Measurements from ENCODE around the gene VEPH1. TPM values are rescaled to one million over a fixed set of nuclear protein-coding genes. Genes with fewer than 3 reads are reported as not detected.
"Not testable (repeated sequence)": the region's sequence is repeated elsewhere in the genome, so short reads cannot be mapped to it uniquely, and the experiment has no call there.

Gene VEPH1
- total RNA-seq, 1 experiment from 2014 or later, result 0.32 TPM

- TF ChIP-seq EZH2 (IDR thresholded peaks at IDR 0.05; ENCODE audit: borderline replicate concordance, low read depth, low read length, poor library complexity, severe bottlenecking), result no peak
- TF ChIP-seq, protein P1, sequence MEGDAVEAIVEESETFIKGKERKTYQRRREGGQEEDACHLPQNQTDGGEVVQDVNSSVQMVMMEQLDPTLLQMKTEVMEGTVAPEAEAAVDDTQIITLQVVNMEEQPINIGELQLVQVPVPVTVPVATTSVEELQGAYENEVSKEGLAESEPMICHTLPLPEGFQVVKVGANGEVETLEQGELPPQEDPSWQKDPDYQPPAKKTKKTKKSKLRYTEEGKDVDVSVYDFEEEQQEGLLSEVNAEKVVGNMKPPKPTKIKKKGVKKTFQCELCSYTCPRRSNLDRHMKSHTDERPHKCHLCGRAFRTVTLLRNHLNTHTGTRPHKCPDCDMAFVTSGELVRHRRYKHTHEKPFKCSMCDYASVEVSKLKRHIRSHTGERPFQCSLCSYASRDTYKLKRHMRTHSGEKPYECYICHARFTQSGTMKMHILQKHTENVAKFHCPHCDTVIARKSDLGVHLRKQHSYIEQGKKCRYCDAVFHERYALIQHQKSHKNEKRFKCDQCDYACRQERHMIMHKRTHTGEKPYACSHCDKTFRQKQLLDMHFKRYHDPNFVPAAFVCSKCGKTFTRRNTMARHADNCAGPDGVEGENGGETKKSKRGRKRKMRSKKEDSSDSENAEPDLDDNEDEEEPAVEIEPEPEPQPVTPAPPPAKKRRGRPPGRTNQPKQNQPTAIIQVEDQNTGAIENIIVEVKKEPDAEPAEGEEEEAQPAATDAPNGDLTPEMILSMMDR (conservative IDR thresholded peaks at IDR 0.05; ENCODE audit: low read depth, low read length), result no peak
- no peaks in the 10 kb centered on the region for H3K27me3 ChIP-seq (replicated peaks; ENCODE audit: insufficient read depth, low read depth, low read length, poor library complexity)
- no peaks in the 10 kb centered on the region for H3K4me1 ChIP-seq (ENCODE audit: insufficient read depth, low read length, poor library complexity, severe bottlenecking)
- ChIA-PET CTCF (no interaction called here), POLR2A (ENCODE audit: low non-redundant PET) (no interaction called here)
- no peak overlapping the region for H3K4me3 ChIP-seq (ENCODE audit: low read depth, low read length, poor library complexity, severe bottlenecking)
- BruUV-seq (replicated peaks), result no TSS peak
- DNase-seq (ENCODE audit: low spot score), result no peak
- no peaks in the 10 kb centered on the region for H3K9me3 ChIP-seq (ENCODE audit: low read depth, low read length, poor library complexity, severe bottlenecking)
- intact Hi-C loops (cut with micrococcal nuclease; ENCODE audit: unreplicated experiment), result no loop called here
- no peak overlapping the region for H3K27ac ChIP-seq (ENCODE audit: low read depth, low read length, poor library complexity, severe bottlenecking)
- no peaks in the 10 kb centered on the region for H3K36me3 ChIP-seq (ENCODE audit: insufficient read depth, low read length, poor library complexity, severe bottlenecking)
Observed at GRCh38 chr3:157327837-157328236, 175.4 kb downstream of the VEPH1 start.

- H3K27me3 ChIP-seq (replicated peaks; ENCODE audit: insufficient read depth, low read depth, low read length, poor library complexity), result no peaks in the 10 kb centered on the region
- TF ChIP-seq, protein P1 (conservative IDR thresholded peaks at IDR 0.05; ENCODE audit: low read depth, low read length), result no peak
- no peak for TF ChIP-seq EZH2 (IDR thresholded peaks at IDR 0.05; ENCODE audit: borderline replicate concordance, low read depth, low read length, poor library complexity, severe bottlenecking)
- no peaks in the 10 kb centered on the region for H3K9me3 ChIP-seq (ENCODE audit: low read depth, low read length, poor library complexity, severe bottlenecking)
- no peak overlapping the region for H3K4me3 ChIP-seq (ENCODE audit: low read depth, low read length, poor library complexity, severe bottlenecking)
- no peaks in the 10 kb centered on the region for H3K4me1 ChIP-seq (ENCODE audit: insufficient read depth, low read length, poor library complexity, severe bottlenecking)
- POLR2A ChIA-PET (ENCODE audit: low non-redundant PET), result no interaction called here
- no peaks in the 10 kb centered on the region for H3K36me3 ChIP-seq (ENCODE audit: insufficient read depth, low read length, poor library complexity, severe bottlenecking)
- no TSS peak for BruUV-seq (replicated peaks)
- CTCF ChIA-PET, result no interaction called here
- intact Hi-C loops (cut with micrococcal nuclease; ENCODE audit: unreplicated experiment), result no loop called here
- no peak overlapping the region for H3K27ac ChIP-seq (ENCODE audit: low read depth, low read length, poor library complexity, severe bottlenecking)
- no peak for DNase-seq (ENCODE audit: low spot score)
Observed at GRCh38 chr3:157327018-157327417, 176.2 kb downstream of the VEPH1 start.

- H3K9me3 ChIP-seq (ENCODE audit: low read depth, low read length, poor library complexity, severe bottlenecking); intact Hi-C loops (cut with micrococcal nuclease; ENCODE audit: unreplicated experiment); H3K27me3 ChIP-seq (replicated peaks; ENCODE audit: insufficient read depth, low read depth, low read length, poor library complexity); H3K27ac ChIP-seq (ENCODE audit: low read depth, low read length, poor library complexity, severe bottlenecking); H3K4me1 ChIP-seq (ENCODE audit: insufficient read depth, low read length, poor library complexity, severe bottlenecking); CTCF ChIA-PET; H3K4me3 ChIP-seq (ENCODE audit: low read depth, low read length, poor library complexity, severe bottlenecking); H3K36me3 ChIP-seq (ENCODE audit: insufficient read depth, low read length, poor library complexity, severe bottlenecking); POLR2A ChIA-PET (ENCODE audit: low non-redundant PET); BruUV-seq (replicated peaks); DNase-seq (ENCODE audit: low spot score): not testable (repeated sequence)
Observed at GRCh38 chr3:157324869-157325268, 178.3 kb downstream of the VEPH1 start.

- BruUV-seq (replicated peaks), result no TSS peak
- POLR2A ChIA-PET (ENCODE audit: low non-redundant PET), result no interaction called here
- H3K9me3 ChIP-seq (ENCODE audit: low read depth, low read length, poor library complexity, severe bottlenecking), result no peaks in the 10 kb centered on the region
- H3K27ac ChIP-seq (ENCODE audit: low read depth, low read length, poor library complexity, severe bottlenecking), result no peak overlapping the region
- H3K4me3 ChIP-seq (ENCODE audit: low read depth, low read length, poor library complexity, severe bottlenecking), result no peak overlapping the region
- no peaks in the 10 kb centered on the region for H3K36me3 ChIP-seq (ENCODE audit: insufficient read depth, low read length, poor library complexity, severe bottlenecking)
- TF ChIP-seq, protein P1 (conservative IDR thresholded peaks at IDR 0.05; ENCODE audit: low read depth, low read length), result no peak
- TF ChIP-seq EZH2 (IDR thresholded peaks at IDR 0.05; ENCODE audit: borderline replicate concordance, low read depth, low read length, poor library complexity, severe bottlenecking), result no peak
- CTCF ChIA-PET, result no interaction called here
- H3K4me1 ChIP-seq (ENCODE audit: insufficient read depth, low read length, poor library complexity, severe bottlenecking), result no peaks in the 10 kb centered on the region
- no peak for DNase-seq (ENCODE audit: low spot score)
- no peaks in the 10 kb centered on the region for H3K27me3 ChIP-seq (replicated peaks; ENCODE audit: insufficient read depth, low read depth, low read length, poor library complexity)
- intact Hi-C loops (cut with micrococcal nuclease; ENCODE audit: unreplicated experiment), result no loop called here
Observed at GRCh38 chr3:157323360-157323759, 179.9 kb downstream of the VEPH1 start.

Data from A673 (cell line).